22Rv1 (cell line): Measurements from ENCODE around the gene UBTF.

Experiments
- CTCF ChIP-seq: fragments of 450-650 bp; IDR thresholded peaks from 2 replicates; pipeline ENCODE4 v1.5.1; 2017; ENCODE audit warnings: mild to moderate bottlenecking
- ZFX ChIP-seq: fragments of 450-650 bp; IDR thresholded peaks from 2 replicates; pipeline ENCODE4 v1.6.1; 2017; ENCODE audit warnings: antibody characterized with exemption, borderline replicate concordance

- TF ChIP-seq CTCF = no peak
- TF ChIP-seq ZFX = no peak
Measured at GRCh38 chr17:44176257-44176656, 43.2 kb downstream of the UBTF start.
